Smooth muscle cell (in vitro differentiated cells): ENCODE data around the gene SLC43A1. TPM values are rescaled to one million over a fixed set of nuclear protein-coding genes. Genes with fewer than 3 reads are reported as not detected.

Experiments used
- DNase-seq: peaks from one replicate; lab custom pipeline; 2025; ENCODE audit not compliant: unreplicated experiment; lab: John Stamatoyannopoulos, UW
- H2AFZ ChIP-seq: fragments of 200-600 bp; sonication (generic); 2 replicates; pipeline ENCODE4 v1.6.0; 2016; ENCODE audit warnings: antibody characterized with exemption, low read depth, mild to moderate bottlenecking
- H3F3A ChIP-seq: fragments of 200-600 bp; sonication (generic); 2 replicates; pipeline ENCODE4 v1.6.0; 2017; ENCODE audit warnings: antibody characterized with exemption, low read depth
- H3K27ac ChIP-seq: fragments of 200-600 bp; sonication (generic); 2 replicates; pipeline ENCODE4 v1.5.1; 2016; ENCODE audit warnings: low read depth, mild to moderate bottlenecking
- H3K27me3 ChIP-seq: fragments of 200-600 bp; sonication (generic); 2 replicates; pipeline ENCODE4 v1.6.1; 2016; ENCODE audit warnings: low read depth, mild to moderate bottlenecking
- H3K36me3 ChIP-seq: fragments of 200-600 bp; sonication (generic); 2 replicates; pipeline ENCODE4 v1.5.1; 2016; ENCODE audit warnings: low read depth
- H3K4me1 ChIP-seq: fragments of 200-600 bp; sonication (generic); 2 replicates; pipeline ENCODE4 v1.5.1; 2016; ENCODE audit warnings: low read depth
- H3K4me2 ChIP-seq: fragments of 200-600 bp; sonication (generic); 2 replicates; pipeline ENCODE4 v1.6.0; 2016; ENCODE audit warnings: mild to moderate bottlenecking
- H3K4me3 ChIP-seq: fragments of 200-600 bp; sonication (generic); 2 replicates; pipeline ENCODE4 v1.5.1; 2016; ENCODE audit warnings: mild to moderate bottlenecking
- H3K79me2 ChIP-seq: fragments of 200-600 bp; sonication (generic); 2 replicates; pipeline ENCODE4 v1.6.0; 2016; ENCODE audit warnings: low read depth, mild to moderate bottlenecking
- H3K9ac ChIP-seq: fragments of 200-600 bp; sonication (generic); 2 replicates; pipeline ENCODE4 v1.6.0; 2016; ENCODE audit warnings: low read depth
- H3K9me3 ChIP-seq: fragments of 200-600 bp; sonication (generic); replicated peaks from 2 replicates; pipeline ENCODE4 v1.5.1; 2016; ENCODE audit warnings: low read depth
- H4K20me1 ChIP-seq: fragments of 200-600 bp; sonication (generic); 2 replicates; pipeline ENCODE4 v1.6.0; 2016; ENCODE audit warnings: low read depth
- CTCF ChIP-seq: fragments of 200-600 bp; sonication (generic); IDR thresholded peaks from 2 replicates; pipeline ENCODE4 v1.5.1; 2017; ENCODE audit warnings: borderline replicate concordance, mild to moderate bottlenecking, antibody characterized with exemption; ENCODE audit not compliant: insufficient read depth, poor library complexity, severe bottlenecking
- WGBS: methylation state at CpG from one replicate; pipeline ENCODE4 v1.1.7; 2016; ENCODE audit warnings: low lambda C conversion rate; 5-methylcytosine and 5-hydroxymethylcytosine counted together
- polyA plus RNA-seq: library from polyadenylated mRNA; unstranded; fragments of >200 nt; fragmentation: Nextera tagmentation; extraction: Ambion mirVana; gene quantifications from 2 replicates; pipeline ENCODE4 v1.2.1, GENCODE V29; 2016
- total RNA-seq: library from RNA; depleted of rRNA; stranded (reverse); fragments of >200 nt; gene quantifications from 2 replicates; pipeline ENCODE4 v1.2.3, GENCODE V29; 2014

Gene SLC43A1
- total and polyA plus RNA-seq, 2 experiments from 2014 or later = 1.3 to 7.3 TPM

GRCh38 chr11:57511741-57512430, 3.6 kb downstream of the SLC43A1 start:
- TF ChIP-seq CTCF = no peak
- WGBS = 97% methylated on average over 6 of the region's 6 CpGs
- Histone ChIP-seq H3K79me2 (no peaks in the 10 kb centered on the region), H3K4me1 (no peaks in the 10 kb centered on the region), H3F3A (no peaks in the 10 kb centered on the region), H3K9me3 (no peaks in the 10 kb centered on the region), H3K4me2 (no peak overlapping the region), H2AFZ (no peak overlapping the region), H3K27me3 (peaks cover 9% of the 10 kb centered on the region), H3K27ac (no peak overlapping the region), H3K9ac (no peak overlapping the region), H3K36me3 (no peaks in the 10 kb centered on the region), H4K20me1 (no peaks in the 10 kb centered on the region), H3K4me3 (no peak overlapping the region)
- no peak for DNase-seq

GRCh38 chr11:57508341-57509170, 6.9 kb downstream of the SLC43A1 start:
- no peaks in the 10 kb centered on the region for H4K20me1 ChIP-seq
- H2AFZ ChIP-seq = no peak overlapping the region
- H3K4me3 ChIP-seq = no peak overlapping the region
- no peaks in the 10 kb centered on the region for H3K36me3 ChIP-seq
- H3K4me2 ChIP-seq = no peak overlapping the region
- no peak for DNase-seq
- WGBS = 95% methylated on average over 7 of the region's 7 CpGs
- no peaks in the 10 kb centered on the region for H3K9me3 ChIP-seq
- no peaks in the 10 kb centered on the region for H3K27me3 ChIP-seq
- no peak overlapping the region for H3K27ac ChIP-seq
- H3K79me2 ChIP-seq = no peaks in the 10 kb centered on the region
- H3F3A ChIP-seq = no peaks in the 10 kb centered on the region
- H3K9ac ChIP-seq = no peak overlapping the region
- no peaks in the 10 kb centered on the region for H3K4me1 ChIP-seq
- no peak for TF ChIP-seq CTCF

GRCh38 chr11:57506522-57506921, 9.0 kb downstream of the SLC43A1 start:
- Histone ChIP-seq H3K9me3 (no peaks in the 10 kb centered on the region), H3K4me1 (no peaks in the 10 kb centered on the region), H2AFZ (no peak overlapping the region), H3K27me3 (no peaks in the 10 kb centered on the region), H3K36me3 (no peaks in the 10 kb centered on the region), H3K9ac (no peak overlapping the region), H4K20me1 (no peaks in the 10 kb centered on the region), H3K27ac (no peak overlapping the region), H3K4me3 (no peak overlapping the region), H3K4me2 (no peak overlapping the region), H3K79me2 (no peaks in the 10 kb centered on the region), H3F3A (no peaks in the 10 kb centered on the region)
- DNase-seq = no peak
- TF ChIP-seq CTCF = no peak
- 87% methylated on average over 1 of the region's 1 CpG for WGBS
